NCI-H1694 (cell line): ENCODE measurements around the gene FGD5.

Experiments used
- DNase-seq: peaks from one replicate; lab custom pipeline; 2025; lab: John Stamatoyannopoulos, UW

The FGD5 gene

GRCh38 chr3:14818804-14819500, at the start of gene FGD5:
Gene FGD5 (plus strand): TSS chr3:14818962. CDS start chr3:14819072, 110 bp downstream.
- DNase-seq, result no peak

GRCh38 chr3:14769544-14770325, 49.0 kb upstream of the FGD5 start:
- DNase-seq, result no peak

DNA sequence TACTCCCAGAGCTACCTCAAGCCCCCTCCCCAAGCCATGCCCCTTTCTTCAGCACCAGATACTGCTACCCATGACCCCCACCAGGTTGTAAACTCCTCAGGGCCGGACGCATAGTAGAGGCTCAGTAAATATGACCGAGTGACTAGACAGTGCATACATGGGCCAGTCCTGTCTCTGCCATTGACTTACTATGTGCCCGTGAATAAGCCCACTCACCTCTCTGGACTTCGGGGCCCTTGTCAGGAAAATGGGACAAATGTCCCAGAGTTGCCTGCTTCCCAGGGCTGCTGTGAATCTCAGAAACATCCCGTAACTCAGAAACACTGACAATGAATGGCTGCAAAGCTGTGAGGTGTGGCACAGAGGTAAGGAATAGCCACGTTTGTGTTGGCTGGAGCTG, 48.2 kb upstream of the FGD5 start:
- no peak for DNase-seq

DNA sequence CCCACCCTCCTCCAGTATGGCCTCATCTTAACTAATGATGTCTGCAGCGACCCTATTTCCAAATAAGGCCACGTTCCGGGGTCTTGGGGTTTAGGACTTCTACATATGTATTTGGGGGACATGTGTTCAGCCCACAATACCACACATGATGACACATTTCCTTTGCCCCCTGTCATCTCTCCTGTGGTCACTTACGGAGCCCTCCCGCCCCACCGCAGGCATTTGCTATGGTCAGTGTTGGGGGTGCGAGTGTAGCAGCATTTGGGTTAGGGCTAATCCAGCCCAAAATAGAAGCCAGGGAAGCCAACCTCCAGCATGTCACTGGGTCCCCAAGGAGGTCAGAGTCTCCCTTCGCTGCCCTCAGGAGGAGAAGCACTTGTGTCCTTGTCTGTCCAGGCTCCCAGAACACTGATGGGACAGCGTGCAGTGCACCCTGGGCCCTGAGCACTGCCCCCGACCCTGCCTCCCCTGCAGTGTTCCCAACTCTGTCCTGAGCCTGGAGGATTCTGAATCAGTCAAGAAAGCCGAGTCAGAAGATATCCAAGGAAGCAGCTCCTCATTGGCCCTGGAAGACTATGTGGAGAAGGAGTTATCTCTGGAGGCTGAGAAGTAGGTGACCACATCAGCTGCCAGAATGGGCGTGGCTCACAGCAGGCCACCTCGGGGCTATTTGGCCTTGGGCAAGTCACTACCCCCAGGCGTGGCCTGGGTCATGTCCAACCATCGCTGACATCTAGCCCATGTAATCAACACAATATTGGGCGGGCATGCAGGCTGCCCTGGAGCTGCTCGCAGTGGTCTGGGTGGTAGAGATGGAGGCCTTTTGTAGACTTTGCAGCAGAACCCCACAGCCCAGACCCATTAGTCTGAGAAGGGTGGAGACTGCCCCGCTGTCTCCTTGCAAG, 46.9 kb upstream of the FGD5 start:
- no peak for DNase-seq

GRCh38 chr3:14772533-14773138, 46.1 kb upstream of the FGD5 start:
- no peak for DNase-seq

GRCh38 chr3:14773281-14773680, 45.5 kb upstream of the FGD5 start:
- no peak for DNase-seq

DNA sequence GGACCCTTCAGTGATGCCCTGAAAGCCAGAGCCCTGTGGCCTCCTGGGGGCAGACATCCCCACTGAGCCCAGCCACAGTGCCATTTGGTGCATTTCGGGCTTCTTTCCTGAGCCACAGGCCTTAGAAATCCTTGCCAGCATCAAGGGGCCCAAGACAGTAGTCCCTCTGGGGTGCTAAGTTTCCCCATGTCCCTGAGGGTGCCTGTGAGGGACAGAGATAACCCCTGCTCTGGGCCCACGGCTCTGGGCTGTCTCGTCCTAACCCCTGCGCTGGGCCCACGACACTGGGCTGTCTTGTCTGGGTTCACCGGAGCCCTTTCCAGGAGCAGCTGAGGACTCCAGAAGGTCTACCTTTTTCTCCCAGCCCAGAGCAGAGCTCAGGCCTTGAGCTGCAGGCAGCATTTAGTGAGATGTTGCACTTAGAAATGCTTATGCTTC, 45.1 kb upstream of the FGD5 start:
- no peak for DNase-seq

- no peak for DNase-seq
These were observed 44.3 kb upstream of the FGD5 start for GRCh38 chr3:14774431-14774830.

GRCh38 chr3:14775011-14775410, 43.8 kb upstream of the FGD5 start:
- no peak for DNase-seq

GRCh38 chr3:14775563-14775962, 43.2 kb upstream of the FGD5 start:
- DNase-seq, result no peak

- DNase-seq, result no peak
These were observed 39.6 kb upstream of the FGD5 start for GRCh38 chr3:14779069-14779685.

- DNase-seq, result no peak
These were observed 37.7 kb upstream of the FGD5 start for GRCh38 chr3:14780927-14781507.

DNA sequence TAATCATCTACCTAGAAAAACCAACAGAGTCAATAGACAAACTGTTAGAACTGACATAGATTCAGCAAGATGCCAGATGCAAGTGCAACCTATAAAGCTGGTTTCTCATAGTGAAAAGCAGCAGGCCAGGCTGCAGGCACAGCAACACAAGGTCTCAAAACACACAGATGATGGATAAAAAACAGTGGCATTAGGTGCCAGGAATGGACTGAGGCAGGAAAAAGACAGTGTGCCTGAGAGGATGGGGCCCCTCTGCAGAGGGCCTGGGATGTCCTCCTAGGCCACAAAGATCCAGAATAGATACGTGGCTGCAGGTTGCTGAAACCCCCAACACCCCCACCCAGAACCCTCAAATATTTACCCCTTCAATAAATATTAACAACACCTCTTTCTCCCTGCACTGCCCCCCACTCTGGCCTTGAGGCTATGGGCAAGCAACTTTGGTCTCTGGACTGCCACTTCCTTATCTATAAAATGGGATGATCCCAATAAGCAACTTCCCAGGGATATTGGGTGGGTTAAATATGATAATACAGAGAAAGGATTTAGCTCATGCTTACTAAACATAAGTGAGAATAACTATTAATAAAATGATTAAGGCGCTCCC, 35.2 kb upstream of the FGD5 start:
- no peak for DNase-seq

- peak; percentile 12 for DNase-seq
These were observed 34.6 kb upstream of the FGD5 start for GRCh38 chr3:14784087-14784681.

DNA sequence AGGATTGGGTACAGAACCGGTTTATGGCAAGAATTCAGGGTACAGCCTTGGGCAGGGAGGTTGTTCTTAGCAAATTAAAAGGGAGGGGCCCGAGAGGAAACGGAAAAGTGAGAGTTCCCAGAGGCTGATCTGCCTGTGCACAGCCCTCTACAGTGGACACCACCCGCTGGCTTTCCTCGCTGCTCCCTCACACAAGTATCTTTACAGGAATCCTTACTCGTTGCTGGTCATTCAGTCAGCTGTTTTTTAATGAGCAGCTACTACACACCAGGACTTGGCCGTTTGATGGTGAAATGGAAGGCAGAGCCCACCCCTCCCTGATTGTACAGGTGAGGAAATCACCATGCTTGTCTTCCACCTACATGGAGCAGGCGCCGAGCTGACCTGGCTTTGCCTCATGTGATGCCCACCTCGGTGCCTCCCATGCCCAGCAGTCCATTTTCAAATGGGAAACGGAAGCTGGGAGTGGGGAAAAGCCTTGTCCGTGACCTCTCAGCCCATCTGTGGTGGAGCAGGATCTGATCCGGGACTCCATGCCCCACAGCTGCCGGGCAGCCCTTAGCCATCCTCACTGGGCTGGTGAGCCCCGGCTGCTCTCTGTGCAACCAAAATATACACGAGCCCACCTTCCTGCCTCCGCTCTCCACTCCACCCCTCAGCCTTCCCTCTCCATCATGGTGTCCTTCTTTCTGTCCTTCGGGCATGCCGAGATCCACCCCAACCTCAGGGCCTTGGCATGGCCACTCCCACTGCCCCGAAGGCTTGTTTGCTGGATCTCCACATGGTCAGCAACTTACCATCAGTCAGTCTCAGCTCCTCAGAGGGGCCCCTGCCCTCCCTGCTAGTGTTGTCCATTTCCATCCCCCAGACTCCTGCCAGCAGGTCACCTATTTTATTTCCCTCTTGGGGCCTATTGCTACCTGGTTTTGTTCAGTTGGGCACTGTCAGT, 33.3 kb upstream of the FGD5 start:
- no peak for DNase-seq

- no peak for DNase-seq
These were observed 32.4 kb upstream of the FGD5 start for GRCh38 chr3:14786369-14786768.

DNA sequence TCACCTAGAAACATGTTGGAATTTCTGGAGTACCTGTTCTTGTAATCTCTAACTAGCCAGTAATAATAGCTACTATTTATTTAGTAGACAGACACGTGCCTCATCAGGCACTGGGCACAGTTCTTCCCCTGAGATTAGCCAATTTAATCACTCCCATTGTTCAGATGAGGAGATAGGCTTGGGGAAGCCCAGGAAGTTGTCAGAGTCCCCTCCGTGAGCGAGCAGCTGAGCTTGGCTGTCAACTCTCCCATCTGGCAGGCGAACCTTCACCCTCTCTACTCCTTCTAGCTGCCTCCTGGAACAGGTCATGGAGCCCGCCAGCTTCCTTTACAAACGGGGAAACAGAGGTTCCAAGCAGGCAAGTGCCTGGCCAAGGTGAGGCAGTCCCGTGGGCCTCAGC, 31.1 kb upstream of the FGD5 start:
- no peak for DNase-seq

DNA sequence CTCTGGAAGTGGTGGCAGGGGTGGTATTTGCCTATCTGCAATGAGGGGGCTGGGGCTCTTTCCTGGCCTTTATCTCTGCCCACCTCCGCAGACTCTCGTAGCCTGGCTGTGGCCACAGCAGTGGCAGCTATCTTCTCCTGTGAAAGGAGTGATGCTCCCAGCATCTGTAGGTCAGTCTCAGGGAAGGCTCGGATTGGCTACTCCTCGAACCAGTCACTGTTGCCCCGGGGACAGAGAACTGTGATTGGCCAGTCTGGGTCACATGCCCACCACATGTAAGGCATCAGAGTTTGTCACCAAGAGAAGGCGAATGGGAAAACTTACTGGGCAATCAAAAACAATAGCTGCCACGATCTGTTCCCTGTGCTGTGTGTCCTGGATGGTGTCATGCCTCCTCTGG, 30.1 kb upstream of the FGD5 start:
- no peak for DNase-seq

DNA sequence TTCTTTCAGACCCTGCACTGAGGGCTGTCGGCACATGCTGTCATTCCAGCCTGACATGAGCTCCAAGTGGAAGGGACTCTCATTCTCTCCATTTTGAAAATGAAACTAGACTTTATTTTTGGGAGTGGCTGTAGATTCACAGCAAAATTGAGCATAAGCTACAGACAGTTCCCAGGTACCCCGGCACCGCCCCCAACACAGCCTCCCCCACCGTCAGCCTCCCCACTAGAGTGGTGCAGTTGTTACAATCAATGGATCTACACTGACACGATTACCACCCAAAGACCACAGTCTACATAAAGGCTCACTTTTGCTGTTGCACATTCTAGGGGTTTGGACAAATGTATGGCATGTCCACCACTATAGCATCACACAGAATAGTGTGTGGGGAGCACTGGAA, 29.5 kb upstream of the FGD5 start:
- DNase-seq, result no peak
